Panc1 (cell line): ENCODE results near the gene ADCY7.

Source experiments
- CTCF ChIP-seq: fragments of 450-650 bp; IDR thresholded peaks from 2 replicates; pipeline ENCODE4 v1.5.1; 2017; ENCODE audit warnings: mild to moderate bottlenecking
- POLR2AphosphoS5 ChIP-seq: IDR thresholded peaks from 2 replicates; pipeline ENCODE4 v1.6.1; 2012; ENCODE audit warnings: mild to moderate bottlenecking, low read depth, low read length, moderate library complexity
- REST ChIP-seq, 2 experiments: IDR thresholded peaks; 2 replicates each; pipeline ENCODE4 v1.6.1; 2011 to 2012; ENCODE audit warnings: low read depth in 2 of 2, control low read depth in 1 of 2, low read length in 1 of 2, mild to moderate bottlenecking in 1 of 2, moderate library complexity in 1 of 2; ENCODE audit not compliant: insufficient read depth in 1 of 2
- TCF7L2 ChIP-seq: IDR thresholded peaks from 2 replicates; pipeline ENCODE4 v1.6.1; 2011; ENCODE audit warnings: mild to moderate bottlenecking, low read depth, low read length, inconsistent platforms

- no peak for TF ChIP-seq CTCF
- TF ChIP-seq POLR2AphosphoS5: no peak
- no peak for TF ChIP-seq REST (IDR thresholded peaks at IDR 0.05; ENCODE audit: insufficient read depth in 1 of 2, low read depth in 2 of 2, low read length in 1 of 2)
- no peak for TF ChIP-seq TCF7L2
These were observed 22.2 kb upstream of the ADCY7 start for GRCh38 chr16:50244140-50244503.
